K562 (cell line): Measurements from ENCODE around the gene FAM120C. TPM values are rescaled to one million over a fixed set of nuclear protein-coding genes. Genes with fewer than 3 reads are reported as not detected.

Experiments used
- ATAC-seq: fragments of 200-7000 bp; cut with Tn5 transposase; 3 replicates; pipeline ENCODE4 v1.9.1; 2020; ENCODE audit warnings: moderate library complexity
- BruUV-seq: library from RNA; stranded (reverse); fragments of 400-500 nt; replicated peaks from 2 replicates; lab custom pipeline; 2021; lab: Mats Ljungman, UMichigan
- CTCF ChIA-PET: fragments of 300-600 bp; formaldehyde crosslinking; extraction: SDS; loops from one replicate; lab custom pipeline; 2021; ENCODE audit warnings: low intra/inter-chr PET ratio; lab: Yijun Ruan, JAX
- POLR2A ChIA-PET: fragments of 300-600, 350-650 bp; sonication (Branson Sonifier 250); formaldehyde crosslinking; extraction: SDS; loops from one replicate; lab custom pipeline; 2021; ENCODE audit warnings: antibody characterized with exemption, inconsistent platforms; lab: Yijun Ruan, JAX
- DNase-seq, 4 experiments: peaks; one replicate each; pipeline versions ENCODE4 v3.0.0 to v3.0.0-alpha.2; 2011 to 2018; ENCODE audit warnings: low spot score in 3 of 4, mixed read lengths in 3 of 4; ENCODE audit errors: extremely low read depth in 1 of 4
- FAIRE-seq: peaks from 2 replicates; lab custom pipeline; 2011; peaks lifted over from hg19 to GRCh38; lab: Jason Lieb, UNC
- H2AFZ ChIP-seq: 2 replicates; pipeline ENCODE4 v1.6.0; 2011; ENCODE audit warnings: low read depth, low read length, control low read depth, inconsistent platforms
- H3K27ac ChIP-seq: fragments of 200-600 bp; 3 replicates; pipeline ENCODE4 v1.8.0; 2011; ENCODE audit warnings: low read depth, mild to moderate bottlenecking, control low read depth, inconsistent platforms, low read length, moderate library complexity, mixed read lengths; ENCODE audit errors: extremely low read depth
- H3K27me3 ChIP-seq, 2 experiments: fragments of 300-600 bp in 1 of 2; 2 replicates in 1 of 2; 3 replicates in 1 of 2; pipeline versions ENCODE4 v1.6.0 to v1.8.0; 2011; ENCODE audit warnings: inconsistent platforms in 2 of 2, low read length in 2 of 2, mild to moderate bottlenecking in 1 of 2, mixed read lengths in 1 of 2, moderate library complexity in 1 of 2; ENCODE audit not compliant: control insufficient read depth in 2 of 2, insufficient read depth in 2 of 2
- H3K36me3 ChIP-seq: fragments of 300-600 bp; 3 replicates; pipeline ENCODE4 v1.8.0; 2011; ENCODE audit warnings: mild to moderate bottlenecking, low read length, inconsistent platforms; ENCODE audit not compliant: control insufficient read depth, insufficient read depth
- H3K4me1 ChIP-seq, 2 experiments: fragments of 200-600 bp in 1 of 2; replicated peaks in 1 of 2; 2 replicates in 1 of 2; 3 replicates in 1 of 2; pipeline versions ENCODE4 v1.5.1 to v1.8.0; 2011; ENCODE audit warnings: inconsistent platforms in 2 of 2, low read length in 2 of 2, mild to moderate bottlenecking in 1 of 2, mixed read lengths in 1 of 2, moderate library complexity in 1 of 2; ENCODE audit not compliant: control insufficient read depth in 2 of 2, insufficient read depth in 2 of 2
- H3K4me2 ChIP-seq: 2 replicates; pipeline ENCODE4 v1.6.1; 2011; ENCODE audit warnings: low read length, control low read depth, inconsistent platforms, mixed read lengths; ENCODE audit not compliant: insufficient read depth
- H3K4me3 ChIP-seq: fragments of 200-600 bp; sonication (generic), shearing (Covaris generic); 2 replicates; pipeline ENCODE4 v1.5.1; 2016; ENCODE audit warnings: control low read depth, inconsistent platforms
- H3K79me2 ChIP-seq: fragments of 200-600 bp; 3 replicates; pipeline ENCODE4 v1.8.0; 2011; ENCODE audit warnings: low read length, inconsistent platforms; ENCODE audit not compliant: control insufficient read depth, insufficient read depth
- H3K9ac ChIP-seq, 2 experiments: 2 replicates each; pipeline versions ENCODE4 v1.6.0 to v1.6.1; 2011; ENCODE audit warnings: low read depth in 2 of 2, low read length in 2 of 2, control low read depth in 1 of 2, inconsistent platforms in 1 of 2, mild to moderate bottlenecking in 1 of 2, mixed read lengths in 1 of 2; ENCODE audit not compliant: insufficient read depth in 1 of 2
- H3K9me1 ChIP-seq: one replicate; pipeline ENCODE4 v1.6.0; 2011; ENCODE audit warnings: inconsistent platforms, mild to moderate bottlenecking, low read length, moderate library complexity; ENCODE audit not compliant: control insufficient read depth, insufficient read depth
- H3K9me3 ChIP-seq: replicated peaks from 2 replicates; pipeline ENCODE4 v1.5.1; 2011; ENCODE audit warnings: low read depth, low read length, inconsistent platforms; ENCODE audit not compliant: control insufficient read depth, insufficient read depth
- H4K20me1 ChIP-seq: replicated peaks from 2 replicates; pipeline ENCODE4 v1.6.1; 2011; ENCODE audit warnings: low read length, inconsistent platforms, mixed read lengths; ENCODE audit not compliant: control insufficient read depth, insufficient read depth
- ATF7 ChIP-seq: fragments of 450-650 bp; IDR thresholded peaks from 2 replicates; pipeline ENCODE4 v1.7.1; 2014; ENCODE audit warnings: mild to moderate bottlenecking, moderate library complexity
- DPF2 ChIP-seq: fragments of 450-650 bp; IDR thresholded peaks from 2 replicates; pipeline ENCODE4 v1.6.1; 2016
- KDM2B ChIP-seq: fragments of 250-450 bp; sonication (Bioruptor Pico); IDR thresholded peaks from 2 replicates; pipeline ENCODE4 v1.8.0; 2021; ENCODE audit warnings: mild to moderate bottlenecking, moderate library complexity
- MBD1 ChIP-seq: fragments of 250-450 bp; sonication (Bioruptor Pico); IDR thresholded peaks from 2 replicates; pipeline ENCODE4 v1.8.0; 2022; ENCODE audit warnings: inconsistent platforms
- MEF2D ChIP-seq: conservative IDR thresholded peaks from 2 replicates; pipeline ENCODE4 v1.6.1; 2016; ENCODE audit warnings: low read depth, missing genetic modification characterization, missing compliant biosample characterization
- PATZ1 ChIP-seq: fragments of 250-450 bp; sonication (Bioruptor Pico); IDR thresholded peaks from 2 replicates; pipeline ENCODE4 v1.5.0; 2020; ENCODE audit warnings: mild to moderate bottlenecking, borderline replicate concordance
- RFX1 ChIP-seq: fragments of 450-650 bp; IDR thresholded peaks from 2 replicates; pipeline ENCODE4 v1.6.1; 2016; ENCODE audit warnings: mild to moderate bottlenecking, moderate library complexity
- SPI1 ChIP-seq: IDR thresholded peaks from 2 replicates; pipeline ENCODE4 v1.6.1; 2011; ENCODE audit warnings: low read depth, low read length, control low read depth, borderline replicate concordance
- ZBTB2 ChIP-seq: fragments of 450-650 bp; IDR thresholded peaks from 2 replicates; pipeline ENCODE4 v1.6.1; 2016; ENCODE audit warnings: antibody characterized with exemption
- ZNF121 ChIP-seq: sonication (generic); formaldehyde crosslinking; conservative IDR thresholded peaks from 2 replicates; pipeline ENCODE4 v1.8.0; 2022; ENCODE audit warnings: missing genetic modification reagents
- ZNF311 ChIP-seq: fragments of 250-450 bp; sonication (Bioruptor Pico); IDR thresholded peaks from 2 replicates; pipeline ENCODE4 v1.4.0; 2020; ENCODE audit warnings: mild to moderate bottlenecking, moderate library complexity
- ZNF431 ChIP-seq: sonication (generic); formaldehyde crosslinking; IDR thresholded peaks from 2 replicates; pipeline ENCODE4 v1.8.0; 2022; ENCODE audit warnings: mild to moderate bottlenecking, missing genetic modification reagents
- WGBS: fragments of 100-300 bp; shearing (Covaris generic); methylation state at CpG from one replicate; pipeline ENCODE4 v1.1.6; 2016; ENCODE audit warnings: low coverage, mixed read lengths; ENCODE audit not compliant: insufficient coverage; ENCODE audit errors: missing lambda C conversion rate; 5-methylcytosine and 5-hydroxymethylcytosine counted together
- in situ Hi-C: fragments of 300-500 bp; cut with MboI; formaldehyde crosslinking; loops from 4 replicates; pipeline ENCODE4 v1.15.0; 2018; ENCODE audit warnings: inconsistent platforms, mixed read lengths
- intact Hi-C: fragments of 100-400 bp; cut with micrococcal nuclease; formaldehyde crosslinking; loops from 2 replicates; pipeline ENCODE4 v1.14.2; 2022
- polyA plus RNA-seq, 8 experiments: library from polyadenylated mRNA; depleted of rRNA in 4 of 8; stranded (reverse) in 5 of 8; unstranded in 3 of 8; fragments of >200 nt; fragmentation: Nextera tagmentation in 2 of 8; fragmentation: Illumina TruSeq in 1 of 8; extraction: Ambion mirVana in 2 of 8; extraction: Trizol in 1 of 8; gene quantifications; 2 replicates each; pipeline versions ENCODE4 v1.2.1 to v1.2.3, GENCODE V29; 2011 to 2014; ENCODE audit warnings: inconsistent platforms in 1 of 8, missing spikeins in 1 of 8
- total RNA-seq, 7 experiments: library from RNA; depleted of rRNA in 6 of 7; stranded (reverse); fragments of >200 nt in 6 of 7; fragmentation: Illumina TruSeq in 2 of 7; extraction: Trizol in 2 of 7; gene quantifications; 2 replicates each; pipeline versions ENCODE4 v1.2.1 to v1.2.3, GENCODE V29; 2011 to 2021; ENCODE audit warnings: low replicate concordance in 1 of 7

FAM120C gene
- total and polyA plus RNA-seq, 9 of the 15 experiments (the other 6 are each of a cell fraction or from before 2014, with no cell fraction given) = 0.21 to 6.7 (median 2.1) TPM

DNA sequence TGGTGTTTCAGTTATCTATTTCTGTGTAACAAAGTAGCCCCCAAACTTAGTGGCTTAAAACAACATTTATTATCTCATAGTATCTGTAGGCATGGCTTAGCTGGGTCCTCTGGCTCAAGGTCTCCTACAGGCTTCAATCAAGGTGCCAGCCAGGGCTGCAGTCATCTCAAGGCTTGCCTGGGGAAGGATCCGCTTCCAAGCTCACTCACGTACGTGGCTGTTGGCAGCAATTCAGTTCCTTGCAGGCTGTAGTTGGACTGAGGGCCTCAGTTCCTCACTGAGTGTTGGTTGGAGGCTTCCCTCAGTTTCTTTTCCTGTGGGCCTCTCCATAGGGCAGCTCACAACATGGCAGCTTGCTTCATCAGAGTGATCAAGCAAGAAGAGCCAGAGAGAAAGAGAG is 9.3 kb downstream of the FAM120C start:
- intact Hi-C loops (no loop called here), in situ Hi-C loops (no loop called here)
- Histone ChIP-seq H2AFZ (no peak overlapping the region), H3K36me3 (peaks cover 7% of the 10 kb centered on the region; the same call in 1 of the 3 replicates), H3K27me3 (no peaks in the 10 kb centered on the region), H3K9me3 (no peaks in the 10 kb centered on the region), H3K27ac (no peak overlapping the region)
- CTCF ChIA-PET = no interaction called here
- FAIRE-seq = no peak
- WGBS = 47% methylated on average over 3 of the region's 3 CpGs
- ATAC-seq = no peak
- TF ChIP-seq SPI1 (no peak), KDM2B (CRISPR knock-in tag) (no peak), ZBTB2 (no peak), ZNF121 (no peak), DPF2 (no peak), PATZ1 (CRISPR knock-in tag) (no peak), ZNF311 (CRISPR knock-in tag) (no peak), ZNF431 (no peak), ATF7 (no peak), RFX1 (no peak), MBD1 (CRISPR knock-in tag) (no peak), MEF2D (tag) (no peak)
- TF ChIP-seq, all 486 proteins: peak for 0
- H4K20me1 ChIP-seq = no peaks in the 10 kb centered on the region
- H3K4me1 ChIP-seq = no peaks in the 10 kb centered on the region
- BruUV-seq = no TSS peak
- no peak overlapping the region for H3K4me3 ChIP-seq
- H3K79me2 ChIP-seq = peaks cover 9% of the 10 kb centered on the region
- H3K9ac ChIP-seq = no peak overlapping the region
- no peak for DNase-seq
- POLR2A ChIA-PET = interaction anchor here (1.6 kb wide), 1 partner anchor 19 kb away, joined by 4 read pairs; no protein-coding TSS in a partner anchor
- no peak overlapping the region for H3K4me2 ChIP-seq
- no peaks in the 10 kb centered on the region for H3K9me1 ChIP-seq
